CD4-positive, alpha-beta T cell treated with Interleukin-17A for 1 hour (primary cell): ENCODE data around the gene METAP1.
"Not testable (repeated sequence)": the region's sequence is repeated elsewhere in the genome, so short reads cannot be mapped to it uniquely, and the experiment has no call there.

ENCODE experiments used
- DNase-seq: peaks from one replicate; pipeline ENCODE4 v3.0.0-alpha.2; 2020

Gene METAP1

GRCh38 chr4:98998551-98998950 is 3.0 kb downstream of the METAP1 start:
- no peak for DNase-seq

GRCh38 chr4:99002279-99002678 is 6.8 kb downstream of the METAP1 start:
- no peak for DNase-seq

GRCh38 chr4:99008051-99008450 is 12.5 kb downstream of the METAP1 start:
- no peak for DNase-seq

GRCh38 chr4:99011910-99012309 is 16.4 kb downstream of the METAP1 start:
- DNase-seq = no peak

- no peak for DNase-seq
Measured at GRCh38 chr4:99013402-99013843, 17.9 kb downstream of the METAP1 start.

- DNase-seq = no peak
Measured at GRCh38 chr4:99013884-99014523, 18.5 kb downstream of the METAP1 start.

GRCh38 chr4:99021386-99021785 is 25.9 kb downstream of the METAP1 start:
- DNase-seq = no peak

GRCh38 chr4:99022566-99022965 is 27.0 kb downstream of the METAP1 start:
- no peak for DNase-seq

- not testable (repeated sequence) for DNase-seq
Measured at GRCh38 chr4:99023800-99024251, 28.3 kb downstream of the METAP1 start.

GRCh38 chr4:99024481-99025275 is 29.2 kb downstream of the METAP1 start:
- no peak for DNase-seq

- no peak for DNase-seq
Measured at GRCh38 chr4:99025506-99025905, 30.0 kb downstream of the METAP1 start.

GRCh38 chr4:99027304-99027703 is 31.8 kb downstream of the METAP1 start:
- DNase-seq = no peak

- no peak for DNase-seq
Measured at GRCh38 chr4:99028187-99028586, 32.7 kb downstream of the METAP1 start.

- DNase-seq = no peak
Measured at GRCh38 chr4:99029018-99029735, 33.7 kb downstream of the METAP1 start.

- DNase-seq = no peak
Measured at GRCh38 chr4:99029852-99030251, 34.3 kb downstream of the METAP1 start.

- no peak for DNase-seq
Measured at GRCh38 chr4:99033956-99034355, 38.4 kb downstream of the METAP1 start.

- DNase-seq = no peak
Measured at GRCh38 chr4:99038213-99038612, 42.7 kb downstream of the METAP1 start.

- peak; percentile 68 for DNase-seq
Measured at GRCh38 chr4:99043346-99043745, 47.8 kb downstream of the METAP1 start.

GRCh38 chr4:99047710-99048109 is 52.2 kb downstream of the METAP1 start:
- no peak for DNase-seq

GRCh38 chr4:99052902-99053301 is 57.4 kb downstream of the METAP1 start:
- no peak for DNase-seq

GRCh38 chr4:99054428-99054994 is 59.0 kb downstream of the METAP1 start:
- no peak for DNase-seq

GRCh38 chr4:99058228-99058627 is 62.7 kb downstream of the METAP1 start:
- DNase-seq = no peak

GRCh38 chr4:99059550-99059949 is 64.0 kb downstream of the METAP1 start:
- no peak for DNase-seq
